ENCODE results near the gene PIWIL1. TPM values are rescaled to one million over a fixed set of nuclear protein-coding genes. Genes with fewer than 3 reads are reported as not detected.

Gene PIWIL1
- total and polyA plus RNA-seq, 11 donors, result not detected

- ATAC-seq (no peak), DNase-seq (no peak)
- Histone ChIP-seq H3K9me3 (no peaks in the 10 kb centered on the region), H3K27me3 (peaks cover 0 to 9% (median 0%) of the 10 kb centered on the region in 9 donors), H3K27ac (no peak overlapping the region), H3K4me3 (no peak overlapping the region), H3K36me3 (no peaks in the 10 kb centered on the region), H3K4me1 (no peaks in the 10 kb centered on the region)
- TF ChIP-seq CTCF (IDR thresholded peaks at IDR 0.05), result no peak
- no peak for TF ChIP-seq POLR2A (IDR thresholded peaks at IDR 0.05)
- WGBS, 4 donors, result 56 to 64% (median 61%) methylated on average over 6 of the region's 6 CpGs
- intact Hi-C loops (cut with DNase I), result no loop called here
Measured at GRCh38 chr12:130421896-130422295, 84.2 kb downstream of the PIWIL1 start.

Other genes with a start within 250 kb of the PIWIL1 start
- gene FZD10, start 175.4 kb upstream of the PIWIL1 start, total RNA-seq, result under 1 TPM in 7 of 9 donors, not detected in 2; 0.07 to 0.23 (median 0.11) TPM
- under 1 TPM in 1 of 2 donors, not detected in 1; 0.06 TPM for gene FZD10, start 175.4 kb upstream of the PIWIL1 start, polyA plus RNA-seq

All from heart left ventricle (tissue), 16 donors.